HL-60/S4 treated with retinoic acid at 250 ng/mL for 4 days and 3 days (cell line): ENCODE data around the gene SULF2.

Experiments
- in situ Hi-C: fragments of 300-500 bp; cut with MboI; formaldehyde crosslinking; loops from 2 replicates; pipeline ENCODE4 v1.7.0; 2022; ENCODE audit warnings: low sequenced_read_pairs

Gene SULF2

GRCh38 chr20:47785854-47786764, 828 bp upstream of the SULF2 start:
- in situ Hi-C loops: no loop called here

GRCh38 chr20:47784599-47785310, 526 bp downstream of the SULF2 start:
- in situ Hi-C loops: no loop called here

GRCh38 chr20:47783828-47784598, 1.3 kb downstream of the SULF2 start:
- in situ Hi-C loops: no loop called here

GRCh38 chr20:47782920-47783552, 2.2 kb downstream of the SULF2 start:
- in situ Hi-C loops: no loop called here

- in situ Hi-C loops: no loop called here
These were observed 3.2 kb downstream of the SULF2 start for GRCh38 chr20:47782076-47782475.

GRCh38 chr20:47781632-47782031, 3.6 kb downstream of the SULF2 start:
- in situ Hi-C loops: no loop called here

- in situ Hi-C loops: no loop called here
These were observed 4.4 kb downstream of the SULF2 start for GRCh38 chr20:47780720-47781389.

GRCh38 chr20:47778398-47779354, 6.6 kb downstream of the SULF2 start:
- in situ Hi-C loops: no loop called here

GRCh38 chr20:47777220-47777619, 8.1 kb downstream of the SULF2 start:
- in situ Hi-C loops: no loop called here

- in situ Hi-C loops: no loop called here
These were observed 8.6 kb downstream of the SULF2 start for GRCh38 chr20:47776639-47777038.

- in situ Hi-C loops: no loop called here
These were observed 9.4 kb downstream of the SULF2 start for GRCh38 chr20:47775841-47776240.

- in situ Hi-C loops: no loop called here
These were observed 10.2 kb downstream of the SULF2 start for GRCh38 chr20:47775039-47775438.

GRCh38 chr20:47774131-47774777, 11.0 kb downstream of the SULF2 start:
- in situ Hi-C loops: no loop called here

- in situ Hi-C loops: no loop called here
These were observed 11.9 kb downstream of the SULF2 start for GRCh38 chr20:47773371-47773786.

GRCh38 chr20:47770935-47771334, 14.3 kb downstream of the SULF2 start:
- in situ Hi-C loops: no loop called here

GRCh38 chr20:47768016-47768824, 17.1 kb downstream of the SULF2 start:
- in situ Hi-C loops: no loop called here

- in situ Hi-C loops: no loop called here
These were observed 19.3 kb downstream of the SULF2 start for GRCh38 chr20:47765691-47766594.
